Loucy (cell line): ENCODE results near the gene SSC4D.

ENCODE experiments used
- EZH2phosphoT487 ChIP-seq: fragments of 200-600 bp; IDR thresholded peaks from 2 replicates; pipeline ENCODE4 v1.6.1; 2018; ENCODE audit warnings: antibody characterized with exemption, mild to moderate bottlenecking, moderate library complexity, borderline replicate concordance
- TF ChIP-seq, protein P1 (sequence below): fragments of 200-600 bp; sonication (generic); conservative IDR thresholded peaks from 2 replicates; pipeline ENCODE4 v1.5.1; 2014; ENCODE audit warnings: mild to moderate bottlenecking, antibody characterized with exemption, low read length

DNA sequence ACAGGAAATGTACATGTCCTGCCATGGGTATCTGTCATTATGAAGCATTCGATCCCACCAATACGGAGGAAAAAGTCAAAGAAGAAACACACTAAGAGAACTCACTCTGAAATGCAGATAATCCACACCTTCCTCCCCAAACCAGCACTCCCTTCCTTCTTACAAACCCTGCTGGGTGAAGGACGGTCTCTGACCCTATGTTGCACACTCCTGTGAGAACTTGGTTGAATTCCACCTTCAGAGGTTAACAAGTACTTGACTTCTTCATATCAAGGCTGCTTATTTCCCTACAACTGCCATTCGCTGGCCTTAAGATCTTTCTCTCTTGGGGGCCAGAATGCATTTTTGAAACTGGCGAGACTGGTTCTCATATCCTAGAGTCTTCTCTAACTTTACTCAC lies 67.3 kb downstream of the SSC4D start:
- TF ChIP-seq, protein P1, sequence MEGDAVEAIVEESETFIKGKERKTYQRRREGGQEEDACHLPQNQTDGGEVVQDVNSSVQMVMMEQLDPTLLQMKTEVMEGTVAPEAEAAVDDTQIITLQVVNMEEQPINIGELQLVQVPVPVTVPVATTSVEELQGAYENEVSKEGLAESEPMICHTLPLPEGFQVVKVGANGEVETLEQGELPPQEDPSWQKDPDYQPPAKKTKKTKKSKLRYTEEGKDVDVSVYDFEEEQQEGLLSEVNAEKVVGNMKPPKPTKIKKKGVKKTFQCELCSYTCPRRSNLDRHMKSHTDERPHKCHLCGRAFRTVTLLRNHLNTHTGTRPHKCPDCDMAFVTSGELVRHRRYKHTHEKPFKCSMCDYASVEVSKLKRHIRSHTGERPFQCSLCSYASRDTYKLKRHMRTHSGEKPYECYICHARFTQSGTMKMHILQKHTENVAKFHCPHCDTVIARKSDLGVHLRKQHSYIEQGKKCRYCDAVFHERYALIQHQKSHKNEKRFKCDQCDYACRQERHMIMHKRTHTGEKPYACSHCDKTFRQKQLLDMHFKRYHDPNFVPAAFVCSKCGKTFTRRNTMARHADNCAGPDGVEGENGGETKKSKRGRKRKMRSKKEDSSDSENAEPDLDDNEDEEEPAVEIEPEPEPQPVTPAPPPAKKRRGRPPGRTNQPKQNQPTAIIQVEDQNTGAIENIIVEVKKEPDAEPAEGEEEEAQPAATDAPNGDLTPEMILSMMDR: no peak
- no peak for TF ChIP-seq EZH2phosphoT487
